OCI-LY3 (cell line): Measurements from ENCODE around the gene HMSD.

Experiments used
- CTCF ChIP-seq: fragments of 200-600, 300-600 bp; sonication (generic); IDR thresholded peaks from 2 replicates; pipeline ENCODE4 v1.5.1; 2014; ENCODE audit warnings: antibody characterized with exemption, low read length, low read depth
- EZH2phosphoT487 ChIP-seq: fragments of 200-600 bp; shearing (Covaris generic); IDR thresholded peaks from 2 replicates; pipeline ENCODE4 v1.6.1; 2018; ENCODE audit warnings: antibody characterized with exemption, mixed run types, low read depth

GRCh38 chr18:63953811-63954210, 4.7 kb downstream of the HMSD start:
- TF ChIP-seq CTCF = no peak
- no peak for TF ChIP-seq EZH2phosphoT487
